Aorta (tissue), 5 donors: ENCODE data around the gene HOXB8. TPM values are rescaled to one million over a fixed set of nuclear protein-coding genes. Genes with fewer than 3 reads are reported as not detected.

Experiments
- ATAC-seq: fragments of 200-7000 bp; cut with Tn5 transposase; one replicate; pipeline ENCODE4 v1.9.1; 2022; ENCODE audit warnings: moderate library complexity; ENCODE audit not compliant: low FRiP score
- DNase-seq, 2 donors: peaks; one replicate each; pipeline ENCODE4 v3.0.0-alpha.2; 2020
- H3K27ac ChIP-seq, 2 donors: one replicate each; pipeline ENCODE4 v1.5.1; 2013; ENCODE audit warnings: low read length in 2 of 2, mild to moderate bottlenecking in 2 of 2, moderate library complexity in 2 of 2, control low read depth in 1 of 2, inconsistent platforms in 1 of 2, low read depth in 1 of 2
- H3K27me3 ChIP-seq, 2 donors: one replicate each; pipeline ENCODE4 v1.6.1; 2013; ENCODE audit warnings: control low read depth in 1 of 2, low read length in 1 of 2, mild to moderate bottlenecking in 1 of 2, moderate library complexity in 1 of 2; ENCODE audit not compliant: insufficient read depth in 2 of 2, control insufficient read depth in 1 of 2
- H3K36me3 ChIP-seq, 2 donors: one replicate each; pipeline ENCODE4 v1.6.1; 2013; ENCODE audit warnings: control low read depth in 1 of 2, low read length in 1 of 2, mild to moderate bottlenecking in 1 of 2; ENCODE audit not compliant: insufficient read depth in 2 of 2, control insufficient read depth in 1 of 2
- H3K4me1 ChIP-seq, 2 donors: one replicate each; pipeline ENCODE4 v1.6.1; 2013; ENCODE audit warnings: low read length in 2 of 2, control low read depth in 1 of 2, mild to moderate bottlenecking in 1 of 2, moderate library complexity in 1 of 2; ENCODE audit not compliant: insufficient read depth in 2 of 2, control insufficient read depth in 1 of 2
- H3K4me3 ChIP-seq, 2 donors: one replicate each; pipeline ENCODE4 v1.5.1; 2013; ENCODE audit warnings: low read length in 2 of 2, control low read depth in 1 of 2, mild to moderate bottlenecking in 1 of 2
- H3K9me3 ChIP-seq: one replicate; pipeline ENCODE4 v1.6.1; 2013; ENCODE audit warnings: mild to moderate bottlenecking, low read length; ENCODE audit not compliant: control insufficient read depth
- WGBS, 2 donors: extraction: QIAGEN DNeasy Blood & Tissue Kit; methylation state at CpG; one replicate each; pipeline ENCODE4 v1.1.7; 2013; 5-methylcytosine and 5-hydroxymethylcytosine counted together
- intact Hi-C, 2 donors: fragments of 100-400 bp; cut with DNase I; formaldehyde crosslinking; loops; one replicate each; pipeline versions ENCODE4 v1.14.2 to v1.15.0; 2022
- polyA plus RNA-seq, 2 donors: library from polyadenylated mRNA; stranded (reverse); fragments of 200-250 nt; gene quantifications; one replicate each; pipeline ENCODE4 v1.2.3, GENCODE V29; 2013
- total RNA-seq, 2 donors: library from RNA; stranded (reverse); fragmentation: NEBNext Ultra II Directional; extraction: Animal tissue kit (Norgen Biotek cat#: 25700); gene quantifications; one replicate each; pipeline ENCODE4 v1.2.1, GENCODE V29; 2021
- donor health status: healthy with polysubstance abuse.
- donor health status: Bipolar disorder and iron deficiency.
- donor health status: DM: no; HTN: no; CAD: no.
- donor health status: DM: no; HTN: no; CAD: no.
- donor health status: DM: yes; HTN: yes; CAD: no.

The HOXB8 gene
- total and polyA plus RNA-seq, 4 donors = 0.31 to 1.9 (median 1.0) TPM; not detected in 1

DNA sequence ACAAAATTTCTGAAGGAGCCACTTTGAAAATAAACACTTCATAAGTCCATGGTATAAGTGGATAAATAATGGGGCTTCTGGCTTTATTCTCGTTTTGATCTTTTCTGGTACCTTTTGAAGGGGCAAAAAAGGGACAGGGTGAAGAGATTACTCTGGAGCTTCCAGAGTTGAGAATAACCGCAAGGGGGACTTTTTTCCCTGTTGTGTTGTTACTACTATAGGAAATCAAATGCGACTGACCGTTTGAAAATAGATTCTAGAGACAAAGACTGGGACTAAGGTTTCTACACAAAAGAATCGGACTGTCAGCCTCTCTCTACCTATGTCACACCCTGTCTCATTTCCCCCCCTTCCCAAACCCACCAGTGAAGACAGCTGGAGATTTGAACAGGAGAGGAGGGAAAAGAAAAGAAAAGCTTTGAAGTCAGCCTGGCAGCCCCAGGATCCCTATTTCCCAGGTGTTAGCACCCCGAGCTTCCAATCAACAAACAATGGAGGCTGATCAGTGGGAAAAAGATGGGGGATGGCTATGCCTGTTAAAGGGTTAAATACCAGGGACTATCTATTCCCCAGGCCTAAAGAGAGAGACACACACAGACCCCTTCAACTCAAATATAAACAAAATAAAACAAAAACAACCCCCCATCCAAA is 45.3 kb downstream of the HOXB8 start:
- Histone ChIP-seq H3K4me3 (peak overlapping the region in 1 of 2 donors; percentile 6), H3K27me3 (no peaks in the 10 kb centered on the region), H3K27ac (peak overlapping the region; percentile 34 to 81), H3K4me1 (peaks cover 0 to 13% of the 10 kb centered on the region in 2 donors), H3K9me3 (no peaks in the 10 kb centered on the region), H3K36me3 (no peaks in the 10 kb centered on the region)
- intact Hi-C loops = no loop called here
- WGBS, 2 donors = 66 to 69% methylated on average over 6 of the region's 6 CpGs
- DNase-seq (no peak), ATAC-seq (no peak)

DNA sequence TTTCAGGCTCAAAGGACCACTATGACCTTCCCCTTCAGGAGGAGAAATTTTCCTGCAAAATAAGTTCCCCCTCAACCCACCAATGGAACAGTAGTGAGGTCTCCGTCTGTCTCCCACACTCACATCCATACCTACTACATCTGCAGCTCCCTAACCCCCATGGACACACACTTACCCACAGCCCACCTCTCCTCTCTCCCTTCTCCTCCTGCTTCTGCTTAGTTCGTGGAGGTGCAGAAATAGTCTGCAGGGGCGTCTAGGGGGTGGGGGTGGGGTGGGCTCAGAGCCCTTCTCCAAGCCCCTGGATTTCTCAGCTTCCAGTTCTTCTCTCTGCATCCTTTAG is 45.9 kb downstream of the HOXB8 start:
- H3K4me3 ChIP-seq = peak overlapping the region in 1 of 2 donors; percentile 24
- no peaks in the 10 kb centered on the region for H3K27me3 ChIP-seq
- H3K9me3 ChIP-seq = no peaks in the 10 kb centered on the region
- H3K4me1 ChIP-seq = peaks cover 0 to 7% of the 10 kb centered on the region in 2 donors
- no peak overlapping the region for H3K27ac ChIP-seq
- intact Hi-C loops = no loop called here
- ATAC-seq = no peak
- DNase-seq = peak in 1 of 2 donors; percentile 33
- WGBS, 2 donors = 49 to 58% methylated on average over 3 of the region's 3 CpGs
- H3K36me3 ChIP-seq = no peaks in the 10 kb centered on the region

DNA sequence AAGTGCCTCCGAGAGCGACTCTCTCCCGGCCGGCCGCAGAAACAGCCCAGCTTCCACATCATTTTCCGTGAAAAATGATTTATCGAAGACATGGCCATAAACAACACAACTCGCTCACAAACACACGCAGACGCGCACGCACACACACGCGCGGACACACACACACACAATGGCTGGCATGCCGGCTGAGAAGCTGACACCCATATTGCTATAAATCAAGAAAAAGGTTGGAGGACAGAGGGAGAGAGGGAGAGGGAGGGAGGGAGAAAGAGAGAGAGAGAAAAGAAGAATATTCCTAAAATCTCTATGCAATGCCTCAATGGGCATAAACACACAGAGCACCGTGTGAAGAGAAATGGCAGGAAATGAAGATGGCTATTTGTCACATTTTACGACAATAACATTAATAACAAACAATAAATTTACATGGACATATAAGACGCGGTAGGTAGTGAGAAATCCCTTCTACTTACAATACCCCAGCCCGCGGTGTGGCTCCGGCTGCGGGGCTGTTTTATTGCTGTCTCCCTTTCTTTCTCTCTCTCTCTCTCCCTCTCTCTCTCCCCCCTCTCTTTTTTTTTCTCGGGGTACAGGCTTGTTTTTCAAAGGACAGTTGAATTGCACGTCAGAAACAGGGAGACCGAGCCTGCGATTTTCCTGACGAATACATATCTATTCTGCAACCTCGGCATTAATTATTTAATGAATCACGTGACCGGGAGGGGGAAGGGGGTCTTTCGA is 46.4 kb downstream of the HOXB8 start:
- no peak for DNase-seq
- H3K36me3 ChIP-seq = no peaks in the 10 kb centered on the region
- H3K4me3 ChIP-seq = peak overlapping the region in 1 of 2 donors; percentile 24
- peaks cover 0 to 7% of the 10 kb centered on the region in 2 donors for H3K4me1 ChIP-seq
- intact Hi-C loops = no loop called here
- H3K27me3 ChIP-seq = no peaks in the 10 kb centered on the region
- no peak overlapping the region for H3K27ac ChIP-seq
- WGBS, 2 donors = 27 to 53% methylated on average over 33 of the region's 33 CpGs
- H3K9me3 ChIP-seq = no peaks in the 10 kb centered on the region
- no peak for ATAC-seq

DNA sequence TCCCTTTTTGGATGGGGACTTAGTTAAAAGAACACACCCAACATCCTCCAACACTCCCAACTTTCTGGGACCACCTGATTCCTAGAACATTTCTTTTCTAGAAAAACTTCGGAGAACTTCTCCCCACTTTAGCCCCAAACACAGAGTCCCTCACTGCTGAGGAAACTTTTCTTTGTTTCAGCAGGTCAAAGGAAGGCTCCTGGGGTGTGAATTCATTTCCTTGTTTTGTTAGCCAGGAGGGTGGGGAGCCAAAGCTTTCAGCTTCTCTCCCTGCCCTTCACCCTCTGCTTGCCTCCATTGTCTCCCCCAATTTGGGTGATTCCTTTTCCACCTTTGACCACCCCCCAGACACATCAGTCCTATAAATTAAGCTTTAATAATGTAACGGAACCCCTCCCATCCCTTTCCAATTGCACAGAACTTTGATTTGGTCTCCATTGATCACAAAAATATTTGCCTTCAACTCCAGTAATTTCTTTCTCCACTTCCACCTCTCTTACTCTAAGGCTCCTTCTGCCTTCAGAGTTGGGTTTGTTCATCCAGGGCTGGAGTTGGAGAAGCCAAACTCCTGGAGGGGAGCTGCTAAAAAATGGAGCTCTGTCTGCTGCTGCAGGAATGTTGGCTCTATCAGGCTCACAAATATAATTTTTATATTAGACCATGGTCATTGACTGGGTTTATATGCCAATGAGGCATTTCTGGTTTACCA is 47.3 kb downstream of the HOXB8 start:
- 89 to 91% methylated on average over 2 of the region's 2 CpGs for WGBS, 2 donors
- no peak for DNase-seq
- Histone ChIP-seq H3K4me3 (no peak overlapping the region), H3K27ac (no peak overlapping the region), H3K9me3 (no peaks in the 10 kb centered on the region), H3K36me3 (no peaks in the 10 kb centered on the region), H3K4me1 (peaks cover 0 to 7% of the 10 kb centered on the region in 2 donors), H3K27me3 (no peaks in the 10 kb centered on the region)
- ATAC-seq = no peak
- intact Hi-C loops = no loop called here

DNA sequence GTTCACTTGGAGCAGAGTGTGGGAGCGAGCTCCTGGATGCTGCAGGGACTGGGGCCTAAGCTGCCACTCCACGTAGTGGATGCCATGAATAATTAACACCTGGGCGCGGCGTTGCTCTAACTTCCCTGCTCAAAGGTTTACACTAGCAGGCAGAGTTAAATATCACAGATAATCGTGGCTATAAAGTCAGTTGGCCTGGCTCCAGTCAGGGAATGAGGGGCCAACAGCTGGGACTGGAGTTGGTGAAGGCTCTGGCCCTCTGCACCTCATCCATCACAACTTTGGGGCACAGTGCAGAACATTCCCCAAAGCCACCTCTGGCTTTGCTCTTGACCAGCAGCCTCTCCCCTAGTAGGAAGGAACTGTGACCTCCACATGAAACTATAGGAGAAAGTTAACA is 47.9 kb downstream of the HOXB8 start:
- Histone ChIP-seq H3K9me3 (no peaks in the 10 kb centered on the region), H3K4me1 (peaks cover 0 to 7% of the 10 kb centered on the region in 2 donors), H3K36me3 (no peaks in the 10 kb centered on the region), H3K4me3 (no peak overlapping the region), H3K27ac (no peak overlapping the region), H3K27me3 (no peaks in the 10 kb centered on the region)
- intact Hi-C loops = no loop called here
- ATAC-seq (no peak), DNase-seq (no peak)
- WGBS, 2 donors = 75 to 82% methylated on average over 6 of the region's 6 CpGs

DNA sequence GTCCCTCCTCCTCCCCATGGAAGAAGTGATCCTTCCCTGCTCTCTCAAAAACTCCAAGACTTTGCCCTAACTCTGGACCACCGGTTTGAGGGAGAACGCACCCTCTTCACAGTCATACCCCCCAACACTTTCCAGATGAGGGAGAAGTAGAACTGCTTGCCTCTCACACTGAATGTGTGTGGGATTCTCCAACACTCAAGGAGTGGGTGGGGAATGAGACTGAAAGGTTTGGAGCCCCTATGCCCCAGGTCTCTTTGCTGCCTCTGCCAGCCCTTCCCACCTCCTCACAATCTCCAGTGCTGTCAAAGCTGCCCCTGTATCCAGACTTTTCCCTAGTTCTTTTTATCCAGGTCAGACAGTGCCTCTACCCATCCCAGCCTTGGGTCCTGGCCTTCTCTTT is 48.4 kb downstream of the HOXB8 start:
- H3K4me1 ChIP-seq = peaks cover 0 to 7% of the 10 kb centered on the region in 2 donors

DNA sequence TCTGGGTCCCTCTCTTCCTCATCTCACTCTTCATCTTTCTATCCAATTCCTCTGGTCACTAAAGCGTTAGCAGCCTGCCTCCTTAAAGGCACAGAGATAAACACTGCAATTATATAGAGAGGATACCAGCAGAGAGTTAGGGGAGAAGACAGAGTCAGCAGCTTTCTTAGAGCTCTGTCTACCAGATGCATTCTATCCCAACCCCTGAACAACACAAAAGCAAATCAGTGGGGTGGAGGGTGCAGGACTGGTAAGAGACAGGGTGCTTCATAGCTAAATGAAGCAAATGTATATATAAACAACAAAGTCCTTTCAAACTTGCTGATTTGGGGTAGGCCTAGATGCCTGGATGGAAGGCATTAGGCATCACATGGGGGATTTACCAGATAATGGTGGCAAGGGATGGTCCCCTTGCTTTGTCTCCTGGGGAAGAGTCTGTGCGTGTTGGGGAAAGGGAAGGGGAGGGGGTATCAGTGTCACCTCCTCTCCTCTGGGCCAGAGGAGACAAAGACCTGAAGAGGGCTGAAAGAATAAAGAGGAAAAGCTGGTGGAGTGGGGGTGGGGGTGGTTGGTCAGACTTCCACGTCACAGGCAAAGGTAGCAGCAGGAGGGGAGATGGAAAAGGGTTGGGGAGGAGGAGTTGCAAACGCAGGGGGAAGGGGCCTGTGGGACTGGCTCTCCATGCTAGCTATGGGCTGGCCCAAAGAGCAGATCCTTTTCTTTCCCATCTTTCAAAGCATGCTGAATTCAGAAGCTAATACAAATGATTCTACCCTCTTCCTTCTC is 49.0 kb downstream of the HOXB8 start:
- no peaks in the 10 kb centered on the region for H3K9me3 ChIP-seq
- H3K27ac ChIP-seq = no peak overlapping the region
- intact Hi-C loops = no loop called here
- no peak overlapping the region for H3K4me3 ChIP-seq
- DNase-seq (no peak), ATAC-seq (no peak)
- WGBS, 2 donors = 89 to 91% methylated on average over 4 of the region's 4 CpGs
- H3K36me3 ChIP-seq = no peaks in the 10 kb centered on the region
- peaks cover 0 to 7% of the 10 kb centered on the region in 2 donors for H3K4me1 ChIP-seq
- no peaks in the 10 kb centered on the region for H3K27me3 ChIP-seq

More for the DNA sequence above, 48.4 kb downstream of the HOXB8 start:
- DNase-seq (no peak), ATAC-seq (no peak)
- H3K9me3 ChIP-seq = no peaks in the 10 kb centered on the region
- intact Hi-C loops = no loop called here
- no peaks in the 10 kb centered on the region for H3K27me3 ChIP-seq
- no peaks in the 10 kb centered on the region for H3K36me3 ChIP-seq
- H3K27ac ChIP-seq = no peak overlapping the region
- no peak overlapping the region for H3K4me3 ChIP-seq
- WGBS, 2 donors = 49 to 67% methylated on average over 2 of the region's 2 CpGs

DNA sequence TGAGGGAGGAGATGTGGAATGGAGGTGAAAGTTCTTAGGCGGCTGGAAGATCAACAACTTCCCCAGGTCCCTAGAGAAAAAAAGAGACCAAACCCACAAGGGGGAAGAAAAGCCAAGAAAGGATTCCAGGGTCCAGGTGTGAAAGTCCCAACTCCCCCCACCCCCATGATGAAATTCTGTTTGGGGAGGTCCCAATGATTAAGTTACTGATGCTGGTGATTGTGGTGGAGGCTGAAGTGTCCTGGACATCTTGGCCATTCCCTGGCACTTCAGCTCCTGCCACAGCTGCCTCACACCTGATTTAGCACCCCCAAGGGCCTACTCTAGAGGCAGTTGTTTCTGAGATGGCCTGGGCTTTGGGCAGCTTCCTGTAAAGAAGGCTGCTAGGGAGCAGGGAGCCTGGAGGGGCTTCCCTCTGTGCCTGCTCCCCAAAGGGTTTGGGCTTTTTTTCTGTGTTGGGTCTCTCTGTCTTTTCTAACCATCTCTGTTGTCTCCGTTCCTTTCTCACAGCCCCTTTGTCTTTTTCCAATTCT is 50.0 kb downstream of the HOXB8 start:
- Histone ChIP-seq H3K4me3 (peak overlapping the region in 1 of 2 donors; percentile 60), H3K27ac (no peak overlapping the region), H3K27me3 (no peaks in the 10 kb centered on the region), H3K36me3 (no peaks in the 10 kb centered on the region), H3K4me1 (peaks cover 0 to 5% of the 10 kb centered on the region in 2 donors), H3K9me3 (no peaks in the 10 kb centered on the region)
- DNase-seq = no peak
- WGBS, 2 donors = 79 to 84% methylated on average over 2 of the region's 2 CpGs
- intact Hi-C loops = no loop called here
- ATAC-seq = no peak
